Cardiac fibroblast (primary cell): ENCODE results near the gene SPSB4.

Source experiments
- DNase-seq, 2 donors: peaks; one replicate each; pipeline versions ENCODE4 v3.0.0 to v3.0.0-alpha.2; 2010; ENCODE audit warnings: low read depth in 2 of 2
- H3K4me3 ChIP-seq, 2 donors: replicated peaks in 1 of 2; 1 replicate in 1 of 2; 2 replicates in 1 of 2; pipeline ENCODE4 v1.5.1; 2011; ENCODE audit warnings: low read depth in 2 of 2, low read length in 2 of 2, mild to moderate bottlenecking in 2 of 2, moderate library complexity in 1 of 2
- CTCF ChIP-seq: IDR thresholded peaks from one replicate; pipeline ENCODE4 v1.5.1; 2011; ENCODE audit warnings: low read depth, mild to moderate bottlenecking, low read length, inconsistent platforms

SPSB4 gene

GRCh38 chr3:141100531-141101320 lies 49.6 kb downstream of the SPSB4 start:
- DNase-seq = no peak
- no peak for TF ChIP-seq CTCF
- no peak overlapping the region for H3K4me3 ChIP-seq

GRCh38 chr3:141102372-141102771 lies 51.2 kb downstream of the SPSB4 start:
- no peak for TF ChIP-seq CTCF
- DNase-seq = no peak
- H3K4me3 ChIP-seq = no peak overlapping the region

GRCh38 chr3:141103067-141103466 lies 51.9 kb downstream of the SPSB4 start:
- DNase-seq = no peak
- no peak overlapping the region for H3K4me3 ChIP-seq
- TF ChIP-seq CTCF = no peak

GRCh38 chr3:141103503-141103902 lies 52.4 kb downstream of the SPSB4 start:
- DNase-seq = no peak
- no peak for TF ChIP-seq CTCF
- H3K4me3 ChIP-seq = no peak overlapping the region

- no peak for DNase-seq
- TF ChIP-seq CTCF = no peak
- H3K4me3 ChIP-seq = no peak overlapping the region
These were observed 53.1 kb downstream of the SPSB4 start for GRCh38 chr3:141104151-141104821.

GRCh38 chr3:141105828-141106628 lies 54.9 kb downstream of the SPSB4 start:
- H3K4me3 ChIP-seq = no peak overlapping the region
- TF ChIP-seq CTCF = peak; percentile 70
- DNase-seq = peak; percentile 83 to 93
